ENCODE results near the gene GATM. TPM values are rescaled to one million over a fixed set of nuclear protein-coding genes. Genes with fewer than 3 reads are reported as not detected.

The GATM gene, protein sequence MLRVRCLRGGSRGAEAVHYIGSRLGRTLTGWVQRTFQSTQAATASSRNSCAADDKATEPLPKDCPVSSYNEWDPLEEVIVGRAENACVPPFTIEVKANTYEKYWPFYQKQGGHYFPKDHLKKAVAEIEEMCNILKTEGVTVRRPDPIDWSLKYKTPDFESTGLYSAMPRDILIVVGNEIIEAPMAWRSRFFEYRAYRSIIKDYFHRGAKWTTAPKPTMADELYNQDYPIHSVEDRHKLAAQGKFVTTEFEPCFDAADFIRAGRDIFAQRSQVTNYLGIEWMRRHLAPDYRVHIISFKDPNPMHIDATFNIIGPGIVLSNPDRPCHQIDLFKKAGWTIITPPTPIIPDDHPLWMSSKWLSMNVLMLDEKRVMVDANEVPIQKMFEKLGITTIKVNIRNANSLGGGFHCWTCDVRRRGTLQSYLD
- 2.0 to 3.1 TPM (median 2.1 TPM) in 5 replicates for total RNA-seq (2022; extraction: Qiagen RNA extraction; ENCODE audit: low read depth)

GRCh38 chr15:45378149-45378912 lies at the start of gene GATM:
Gene GATM (minus strand): TSS chr15:45378544. CDS start chr15:45378453, 91 bp downstream.

Other genes with a start within 250 kb of the GATM start
- 0.09 to 0.26 TPM (median 0.16 TPM) in 4 of 5 replicates, not detected in the other for gene DUOXA1, start 248.7 kb downstream of the GATM start, total RNA-seq (2022; extraction: Qiagen RNA extraction; ENCODE audit: low read depth)
- not detected in 5 replicates for gene DUOX1, start 248.6 kb downstream of the GATM start, total RNA-seq (2022; extraction: Qiagen RNA extraction; ENCODE audit: low read depth)
- 0.63 to 1.4 TPM (median 0.76 TPM) in 5 replicates for gene SHF, start 190.6 kb downstream of the GATM start, total RNA-seq (2022; extraction: Qiagen RNA extraction; ENCODE audit: low read depth)
- not detected in 5 replicates for gene SLC28A2, start 126.3 kb downstream of the GATM start, total RNA-seq (2022; extraction: Qiagen RNA extraction; ENCODE audit: low read depth)
- gene SLC30A4, start 144.2 kb upstream of the GATM start, total RNA-seq (2022; extraction: Qiagen RNA extraction; ENCODE audit: low read depth), result 1.1 to 1.7 TPM (median 1.6 TPM) in 5 replicates
- gene BLOC1S6, start 208.8 kb upstream of the GATM start, total RNA-seq (2022; extraction: Qiagen RNA extraction; ENCODE audit: low read depth), result 17.5 to 31.1 TPM (median 20.8 TPM) in 5 replicates